GM18907 (cell line): ENCODE data around the gene LGR5.

ENCODE experiments used
- ATAC-seq: cut with Tn5 transposase; IDR thresholded peaks from one replicate; pipeline ENCODE4 v1.9.1; 2021; ENCODE audit warnings: mild to moderate bottlenecking, moderate library complexity; ENCODE audit not compliant: unreplicated experiment

The LGR5 gene

GRCh38 chr12:71591601-71592000 lies 152.0 kb downstream of the LGR5 start:
- ATAC-seq, result no peak

- ATAC-seq, result no peak
Observed at GRCh38 chr12:71592841-71593240, 153.2 kb downstream of the LGR5 start.

GRCh38 chr12:71594214-71594948 lies 154.8 kb downstream of the LGR5 start:
- no peak for ATAC-seq

DNA sequence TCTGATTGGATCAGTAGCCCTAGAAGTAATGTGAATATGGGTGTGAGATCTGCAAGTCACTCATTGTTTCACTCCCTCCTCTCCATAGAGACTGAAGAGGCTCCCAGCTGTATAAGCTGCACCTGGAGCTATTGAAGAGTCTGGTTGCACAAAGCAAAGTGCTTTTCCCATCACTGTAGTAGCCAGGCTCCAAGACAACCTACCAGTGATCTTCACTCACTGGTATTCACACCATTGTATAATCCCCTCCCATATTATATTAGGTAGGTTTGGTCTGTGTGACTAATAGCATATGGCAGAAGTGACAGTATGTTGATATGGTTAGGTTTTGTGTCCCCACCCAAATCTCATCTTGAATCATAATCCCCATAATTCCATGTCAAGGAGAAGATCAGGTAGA lies 159.6 kb downstream of the LGR5 start:
- no peak for ATAC-seq

GRCh38 chr12:71601546-71601945 lies 161.9 kb downstream of the LGR5 start:
- no peak for ATAC-seq

GRCh38 chr12:71602761-71603577 lies 163.4 kb downstream of the LGR5 start:
- ATAC-seq, result no peak

- ATAC-seq, result no peak
Observed at GRCh38 chr12:71605039-71605438, 165.4 kb downstream of the LGR5 start.

GRCh38 chr12:71607494-71608330 lies 168.1 kb downstream of the LGR5 start:
- ATAC-seq, result no peak

DNA sequence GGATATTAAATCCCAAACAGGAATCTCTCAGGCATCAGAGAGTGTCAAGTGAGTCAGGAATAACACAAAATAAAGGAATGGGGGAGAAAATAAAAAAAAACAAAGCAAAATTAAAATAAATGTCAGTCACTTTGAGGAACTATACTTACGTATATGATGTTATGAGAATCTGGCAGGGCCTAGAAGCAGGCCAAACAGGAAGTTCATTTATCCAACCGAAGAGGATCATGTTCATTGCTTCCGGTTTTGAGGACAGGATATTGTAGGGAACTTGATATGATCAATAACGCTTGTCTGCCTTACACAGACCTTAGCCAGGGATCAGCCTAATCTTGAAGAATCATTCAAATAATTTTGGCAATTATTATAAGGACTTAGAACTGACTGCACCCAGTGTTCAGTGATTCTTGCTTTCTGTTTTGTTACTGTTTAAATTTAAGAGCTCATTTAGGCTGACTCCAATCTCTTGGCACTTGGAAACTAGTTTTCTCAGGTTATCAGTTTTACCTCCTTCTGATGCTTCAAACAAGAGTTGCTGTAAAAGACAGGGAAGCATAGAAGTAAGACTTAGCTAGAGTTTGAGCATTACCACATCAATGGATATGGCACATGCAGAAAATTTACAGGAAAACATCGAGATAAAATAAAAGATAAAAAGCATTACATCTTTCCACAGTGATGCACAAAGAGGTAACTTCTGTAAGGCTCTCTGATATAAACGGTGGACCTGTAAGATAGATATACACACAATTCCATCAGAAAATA lies 170.6 kb downstream of the LGR5 start:
- ATAC-seq, result no peak

- ATAC-seq, result no peak
Observed at GRCh38 chr12:71621938-71622337, 182.3 kb downstream of the LGR5 start.

- ATAC-seq, result no peak
Observed at GRCh38 chr12:71625476-71625875, 185.9 kb downstream of the LGR5 start.

DNA sequence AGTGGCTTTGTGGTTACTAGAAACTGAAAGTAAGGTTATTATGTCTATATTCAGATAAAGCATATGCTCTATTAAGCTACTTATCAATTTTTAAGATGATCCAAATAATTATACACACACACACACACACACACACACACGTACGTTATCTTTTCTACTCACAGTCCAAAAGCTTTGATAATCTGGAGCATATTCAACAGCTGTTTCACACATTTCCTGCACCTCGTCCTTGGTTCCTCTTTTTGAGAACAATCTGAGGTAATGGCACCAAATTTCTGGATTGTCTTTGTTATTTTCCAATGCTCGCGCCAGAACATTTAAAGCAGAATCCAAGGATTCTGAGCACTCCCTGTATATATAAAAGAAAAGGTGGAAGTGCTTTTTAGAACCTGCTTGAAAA lies 186.5 kb downstream of the LGR5 start:
- ATAC-seq, result no peak

DNA sequence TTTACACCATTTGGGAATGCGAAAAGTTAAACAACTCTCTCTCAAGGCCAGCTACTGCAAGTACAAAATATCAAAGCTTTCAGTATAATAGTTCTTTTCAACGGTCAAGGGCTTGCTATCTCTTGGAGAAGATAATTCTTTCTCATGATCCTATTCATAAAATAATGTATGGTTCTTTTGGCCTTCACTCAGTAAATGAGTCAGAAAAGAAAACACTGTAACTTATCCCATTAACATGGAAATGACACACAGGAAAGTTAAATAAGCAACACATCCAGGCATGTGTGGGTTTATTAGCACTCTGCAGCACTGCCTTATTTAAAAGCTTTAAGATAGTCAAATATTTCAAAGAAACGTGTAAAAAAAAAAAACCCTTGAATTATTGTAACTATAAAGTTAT lies 187.2 kb downstream of the LGR5 start:
- ATAC-seq, result no peak

GRCh38 chr12:71627438-71628002 lies 187.9 kb downstream of the LGR5 start:
- ATAC-seq, result no peak
